SK-N-SH treated with all-trans-retinoic acid at 6 μM for 48 hours (cell line): ENCODE data around the gene PGS1.

Source experiments
- ATAC-seq: fragments of 200-7000 bp; cut with Tn5 transposase; 3 replicates; pipeline ENCODE4 v1.9.1; 2020; ENCODE audit warnings: mild to moderate bottlenecking, moderate library complexity
- ARNTL ChIP-seq: fragments of 450-650 bp; formaldehyde crosslinking; IDR thresholded peaks from 2 replicates; pipeline ENCODE4 v1.5.0; 2020; ENCODE audit warnings: low read depth, mild to moderate bottlenecking, moderate library complexity, borderline replicate concordance
- CREB5 ChIP-seq: fragments of 250-450 bp; sonication (Bioruptor Pico); IDR thresholded peaks from 2 replicates; pipeline ENCODE4 v1.5.1; 2020; ENCODE audit warnings: low read depth, mild to moderate bottlenecking, moderate library complexity
- CSDC2 ChIP-seq: fragments of 250-450 bp; sonication (Bioruptor Pico); IDR thresholded peaks from 2 replicates; pipeline ENCODE4 v1.5.0; 2020; ENCODE audit warnings: mild to moderate bottlenecking, moderate library complexity
- CSRNP3 ChIP-seq: fragments of 250-450 bp; sonication (Bioruptor Pico); IDR thresholded peaks from 2 replicates; pipeline ENCODE4 v1.5.1; 2021; ENCODE audit warnings: mild to moderate bottlenecking, moderate library complexity
- ESRRG ChIP-seq: fragments of 250-450 bp; sonication (Bioruptor Pico); IDR thresholded peaks from 2 replicates; pipeline ENCODE4 v1.6.1; 2021; ENCODE audit warnings: mild to moderate bottlenecking
- GLIS3 ChIP-seq: fragments of 250-450 bp; sonication (Bioruptor Pico); IDR thresholded peaks from 2 replicates; pipeline ENCODE4 v1.5.0; 2020; ENCODE audit warnings: mild to moderate bottlenecking, moderate library complexity
- OSR1 ChIP-seq: fragments of 250-450 bp; sonication (Bioruptor Pico); IDR thresholded peaks from 2 replicates; pipeline ENCODE4 v1.8.0; 2022; ENCODE audit warnings: moderate library complexity, mild to moderate bottlenecking, inconsistent platforms
- POU6F1 ChIP-seq: fragments of 250-450 bp; sonication (Bioruptor Pico); IDR thresholded peaks from 2 replicates; pipeline ENCODE4 v1.8.0; 2021; ENCODE audit warnings: low read depth, mild to moderate bottlenecking, moderate library complexity, borderline replicate concordance
- PPARA ChIP-seq: fragments of 250-450 bp; sonication (Bioruptor Pico); IDR thresholded peaks from 2 replicates; pipeline ENCODE4 v1.5.0; 2020; ENCODE audit warnings: mild to moderate bottlenecking, borderline replicate concordance
- SNAI2 ChIP-seq: fragments of 250-450 bp; sonication (Bioruptor Pico); IDR thresholded peaks from 2 replicates; pipeline ENCODE4 v1.5.0; 2020; ENCODE audit warnings: mild to moderate bottlenecking, moderate library complexity
- TCF4 ChIP-seq: fragments of 250-450 bp; sonication (Bioruptor Pico); IDR thresholded peaks from 2 replicates; pipeline ENCODE4 v1.8.0; 2021; ENCODE audit warnings: mild to moderate bottlenecking, moderate library complexity, borderline replicate concordance
- TOX ChIP-seq: fragments of 250-450 bp; sonication (Bioruptor Pico); IDR thresholded peaks from 2 replicates; pipeline ENCODE4 v1.8.0; 2021; ENCODE audit warnings: mild to moderate bottlenecking, moderate library complexity, borderline replicate concordance
- ZC3H10 ChIP-seq: fragments of 250-450 bp; sonication (Bioruptor Pico); IDR thresholded peaks from 2 replicates; pipeline ENCODE4 v1.5.1; 2021; ENCODE audit warnings: mild to moderate bottlenecking, moderate library complexity
- ZFP30 ChIP-seq: fragments of 450-650 bp; formaldehyde crosslinking; IDR thresholded peaks from 2 replicates; pipeline ENCODE4 v1.5.0; 2022; ENCODE audit warnings: mild to moderate bottlenecking, moderate library complexity
- ZNF8 ChIP-seq: fragments of 450-650 bp; formaldehyde crosslinking; IDR thresholded peaks from 2 replicates; pipeline ENCODE4 v1.5.0; 2020; ENCODE audit warnings: mild to moderate bottlenecking, moderate library complexity
- TF ChIP-seq, protein P1 (sequence below): fragments of 250-450 bp; sonication (Bioruptor Pico); IDR thresholded peaks from 2 replicates; pipeline ENCODE4 v1.5.0; 2020; ENCODE audit warnings: mild to moderate bottlenecking, moderate library complexity
- TF ChIP-seq, protein P2 (sequence below): fragments of 250-450 bp; sonication (Bioruptor Pico); IDR thresholded peaks from 2 replicates; pipeline ENCODE4 v1.8.0; 2020; ENCODE audit warnings: mild to moderate bottlenecking, moderate library complexity, borderline replicate concordance

The PGS1 gene

GRCh38 chr17:78414178-78415162, 36.0 kb downstream of the PGS1 start:
- ATAC-seq, result no peak
- TF ChIP-seq ESRRG (CRISPR knock-in tag) (no peak), POU6F1 (CRISPR knock-in tag) (no peak), CSRNP3 (CRISPR knock-in tag) (no peak), TCF4 (CRISPR knock-in tag) (no peak), ZNF8 (CRISPR knock-in tag) (no peak), CSDC2 (CRISPR knock-in tag) (no peak), ARNTL (CRISPR knock-in tag) (no peak), OSR1 (CRISPR knock-in tag) (no peak), CREB5 (no peak)
- TF ChIP-seq, all 23 proteins: peak for 0

GRCh38 chr17:78415821-78416711, 37.6 kb downstream of the PGS1 start:
- ATAC-seq, result no peak
- TF ChIP-seq ESRRG (CRISPR knock-in tag), result no peak
- TF ChIP-seq, protein P1, sequence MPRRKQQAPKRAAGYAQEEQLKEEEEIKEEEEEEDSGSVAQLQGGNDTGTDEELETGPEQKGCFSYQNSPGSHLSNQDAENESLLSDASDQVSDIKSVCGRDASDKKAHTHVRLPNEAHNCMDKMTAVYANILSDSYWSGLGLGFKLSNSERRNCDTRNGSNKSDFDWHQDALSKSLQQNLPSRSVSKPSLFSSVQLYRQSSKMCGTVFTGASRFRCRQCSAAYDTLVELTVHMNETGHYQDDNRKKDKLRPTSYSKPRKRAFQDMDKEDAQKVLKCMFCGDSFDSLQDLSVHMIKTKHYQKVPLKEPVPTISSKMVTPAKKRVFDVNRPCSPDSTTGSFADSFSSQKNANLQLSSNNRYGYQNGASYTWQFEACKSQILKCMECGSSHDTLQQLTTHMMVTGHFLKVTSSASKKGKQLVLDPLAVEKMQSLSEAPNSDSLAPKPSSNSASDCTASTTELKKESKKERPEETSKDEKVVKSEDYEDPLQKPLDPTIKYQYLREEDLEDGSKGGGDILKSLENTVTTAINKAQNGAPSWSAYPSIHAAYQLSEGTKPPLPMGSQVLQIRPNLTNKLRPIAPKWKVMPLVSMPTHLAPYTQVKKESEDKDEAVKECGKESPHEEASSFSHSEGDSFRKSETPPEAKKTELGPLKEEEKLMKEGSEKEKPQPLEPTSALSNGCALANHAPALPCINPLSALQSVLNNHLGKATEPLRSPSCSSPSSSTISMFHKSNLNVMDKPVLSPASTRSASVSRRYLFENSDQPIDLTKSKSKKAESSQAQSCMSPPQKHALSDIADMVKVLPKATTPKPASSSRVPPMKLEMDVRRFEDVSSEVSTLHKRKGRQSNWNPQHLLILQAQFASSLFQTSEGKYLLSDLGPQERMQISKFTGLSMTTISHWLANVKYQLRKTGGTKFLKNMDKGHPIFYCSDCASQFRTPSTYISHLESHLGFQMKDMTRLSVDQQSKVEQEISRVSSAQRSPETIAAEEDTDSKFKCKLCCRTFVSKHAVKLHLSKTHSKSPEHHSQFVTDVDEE (CRISPR knock-in tag), result no peak
- no peak for TF ChIP-seq SNAI2 (CRISPR knock-in tag)
- no peak for TF ChIP-seq ZC3H10 (CRISPR knock-in tag)
- no peak for TF ChIP-seq GLIS3 (CRISPR knock-in tag)
- TF ChIP-seq PPARA (CRISPR knock-in tag), result no peak
- no peak for TF ChIP-seq ZFP30
- no peak for TF ChIP-seq OSR1 (CRISPR knock-in tag)
- TF ChIP-seq TOX (CRISPR knock-in tag), result no peak
- TF ChIP-seq CREB5, result no peak
- TF ChIP-seq, protein P2, sequence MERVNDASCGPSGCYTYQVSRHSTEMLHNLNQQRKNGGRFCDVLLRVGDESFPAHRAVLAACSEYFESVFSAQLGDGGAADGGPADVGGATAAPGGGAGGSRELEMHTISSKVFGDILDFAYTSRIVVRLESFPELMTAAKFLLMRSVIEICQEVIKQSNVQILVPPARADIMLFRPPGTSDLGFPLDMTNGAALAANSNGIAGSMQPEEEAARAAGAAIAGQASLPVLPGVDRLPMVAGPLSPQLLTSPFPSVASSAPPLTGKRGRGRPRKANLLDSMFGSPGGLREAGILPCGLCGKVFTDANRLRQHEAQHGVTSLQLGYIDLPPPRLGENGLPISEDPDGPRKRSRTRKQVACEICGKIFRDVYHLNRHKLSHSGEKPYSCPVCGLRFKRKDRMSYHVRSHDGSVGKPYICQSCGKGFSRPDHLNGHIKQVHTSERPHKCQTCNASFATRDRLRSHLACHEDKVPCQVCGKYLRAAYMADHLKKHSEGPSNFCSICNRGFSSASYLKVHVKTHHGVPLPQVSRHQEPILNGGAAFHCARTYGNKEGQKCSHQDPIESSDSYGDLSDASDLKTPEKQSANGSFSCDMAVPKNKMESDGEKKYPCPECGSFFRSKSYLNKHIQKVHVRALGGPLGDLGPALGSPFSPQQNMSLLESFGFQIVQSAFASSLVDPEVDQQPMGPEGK (CRISPR knock-in tag), result no peak
- no peak for TF ChIP-seq ARNTL (CRISPR knock-in tag)
- TF ChIP-seq ZNF8 (CRISPR knock-in tag), result no peak
